CD4-positive, alpha-beta T cell treated with Interleukin-1 beta for 1 hour (primary cell): ENCODE measurements around the gene PLAGL2.
"Not testable (repeated sequence)": the region's sequence is repeated elsewhere in the genome, so short reads cannot be mapped to it uniquely, and the experiment has no call there.

Experiments used
- DNase-seq, 2 donors: peaks; one replicate each; pipeline ENCODE4 v3.0.0-alpha.2; 2020 to 2022

The PLAGL2 gene

DNA sequence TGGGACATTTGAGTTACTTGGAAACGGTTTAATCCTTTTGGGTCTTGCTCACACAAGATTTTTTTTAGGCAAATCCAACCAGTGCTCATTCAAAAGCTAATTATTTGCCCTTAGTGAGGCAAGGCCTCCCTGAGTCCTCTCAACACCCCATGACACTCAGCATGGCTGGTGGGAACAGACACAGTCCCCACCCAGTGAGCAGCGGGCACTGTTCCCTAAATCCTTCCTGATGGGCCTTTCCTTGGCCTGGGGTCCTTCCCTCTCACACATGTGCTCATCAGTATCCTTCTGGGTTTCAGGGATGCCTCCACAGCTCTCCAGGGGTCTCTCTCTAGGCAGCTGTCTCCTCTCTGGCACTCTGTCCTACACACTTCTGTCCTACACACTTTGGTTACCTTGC is 28.0 kb downstream of the PLAGL2 start:
- no peak for DNase-seq

- DNase-seq = not testable (repeated sequence)
Observed at GRCh38 chr20:32177696-32178095, 29.8 kb downstream of the PLAGL2 start.

DNA sequence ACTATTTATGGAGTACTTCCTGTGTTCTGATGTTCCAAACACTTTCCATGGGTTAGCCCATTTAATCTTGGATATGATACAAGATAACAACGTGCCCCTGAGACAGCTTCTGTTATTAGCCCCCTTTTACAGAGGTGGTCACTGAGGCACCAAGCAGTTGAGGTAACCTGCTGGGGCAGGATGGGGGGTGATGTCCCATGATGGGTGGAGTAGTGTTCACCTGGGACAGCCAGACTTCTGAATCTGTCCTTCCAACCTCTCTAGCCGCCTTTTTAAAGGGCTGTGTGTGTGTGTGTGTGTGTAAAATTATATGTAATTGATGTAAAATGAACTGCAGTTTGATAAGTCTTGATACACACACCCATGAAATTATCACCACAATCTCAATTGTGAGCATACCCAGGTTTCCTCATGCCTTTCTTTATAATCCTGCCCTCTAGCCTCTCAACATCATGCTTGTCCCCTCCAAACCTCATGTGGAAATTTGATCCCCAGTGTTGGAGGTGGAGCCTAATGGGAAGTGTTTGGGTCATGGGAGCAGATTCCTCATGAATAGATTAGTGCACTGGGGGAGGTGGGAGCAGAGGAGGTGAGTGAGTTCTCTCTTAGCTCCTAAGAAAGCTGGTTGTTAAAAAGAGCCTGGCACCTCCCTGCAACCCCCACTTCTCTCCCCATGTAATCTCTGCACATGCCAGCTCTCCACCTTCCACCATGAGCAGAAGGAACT is 39.2 kb downstream of the PLAGL2 start:
- DNase-seq = no peak

DNA sequence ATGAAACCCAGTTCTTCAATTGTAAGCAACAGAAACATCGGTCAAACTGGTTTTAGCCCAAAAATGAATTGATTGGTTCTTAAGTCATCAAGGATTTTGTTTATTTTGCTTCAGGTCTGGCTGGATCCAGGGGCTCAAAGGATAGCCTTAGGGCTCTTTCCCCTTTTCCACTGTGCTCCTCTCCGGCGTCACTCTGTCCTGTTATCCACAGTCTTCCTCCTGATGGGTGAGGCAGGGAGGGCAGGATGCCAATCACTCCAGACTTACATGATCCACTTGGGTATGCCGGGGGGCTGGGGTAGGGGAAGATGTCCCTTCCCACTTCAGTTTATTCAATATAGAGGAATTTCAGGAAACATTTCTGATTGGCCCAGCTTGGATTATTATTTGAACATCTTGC is 40.0 kb downstream of the PLAGL2 start:
- no peak for DNase-seq

GRCh38 chr20:32165836-32166545 is 41.6 kb downstream of the PLAGL2 start:
- DNase-seq = no peak

- no peak for DNase-seq
Observed at GRCh38 chr20:32164984-32165735, 42.4 kb downstream of the PLAGL2 start.

DNA sequence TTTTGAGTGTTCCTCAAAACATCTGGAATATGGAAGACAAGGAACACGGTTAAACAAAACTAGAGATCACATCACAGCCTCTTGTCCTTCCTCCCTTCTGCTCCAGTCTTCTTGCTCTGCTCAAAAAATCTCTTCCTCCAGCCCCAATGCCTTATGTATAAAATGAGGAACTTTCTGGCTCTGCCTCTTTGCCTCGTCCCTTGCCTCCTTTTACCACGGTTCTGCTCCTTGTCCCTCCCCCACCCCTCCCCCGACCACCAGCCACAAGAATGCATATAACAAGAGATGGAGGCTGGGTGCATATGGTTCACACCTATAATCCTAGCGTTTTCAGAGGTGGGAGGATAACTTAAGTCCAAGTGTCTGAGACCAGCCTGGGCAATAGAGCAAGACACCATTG is 43.6 kb downstream of the PLAGL2 start:
- no peak for DNase-seq

GRCh38 chr20:32162351-32162750 is 45.2 kb downstream of the PLAGL2 start:
- DNase-seq = no peak

DNA sequence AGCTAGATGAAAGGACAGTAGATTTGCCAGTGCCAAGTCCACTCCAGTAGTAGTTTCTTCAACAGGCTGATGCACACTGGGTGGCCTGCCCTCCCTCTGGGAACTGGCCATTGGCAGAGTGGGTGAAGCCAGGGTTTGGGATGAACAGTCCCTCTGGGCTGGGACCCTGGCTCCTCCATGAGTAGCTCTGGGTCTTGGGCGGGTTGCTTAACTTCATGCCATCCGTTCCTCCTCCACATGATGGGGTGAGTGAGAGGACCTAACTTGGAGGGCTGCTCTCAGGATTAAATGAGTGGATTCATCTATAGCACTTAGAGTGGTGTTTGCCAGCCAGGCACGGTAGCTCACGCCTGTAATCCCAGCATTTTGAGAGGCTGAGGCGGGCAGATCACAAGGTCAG is 47.2 kb downstream of the PLAGL2 start:
- no peak for DNase-seq

DNA sequence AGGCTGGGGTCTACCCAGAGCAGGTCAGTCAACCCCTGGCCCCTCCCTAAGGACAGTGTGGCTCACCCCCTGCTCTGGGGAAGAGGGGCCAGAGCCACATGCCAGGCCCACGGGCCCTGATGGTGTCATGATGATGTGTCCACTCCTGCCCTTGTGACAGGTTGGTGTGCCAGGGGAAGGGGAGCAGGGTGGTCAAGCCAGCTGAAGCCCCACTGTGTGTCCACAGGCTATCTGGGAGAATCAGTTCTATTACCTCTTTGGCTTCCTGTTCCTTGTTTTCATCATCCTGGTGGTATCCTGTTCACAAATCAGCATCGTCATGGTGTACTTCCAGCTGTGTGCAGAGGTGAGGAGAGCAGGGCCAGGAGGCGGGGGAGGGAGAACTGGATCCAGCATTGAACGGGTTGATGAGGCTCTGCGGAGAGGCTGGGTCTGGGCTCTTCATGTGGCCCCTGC is 47.7 kb downstream of the PLAGL2 start:
- DNase-seq = no peak

DNA sequence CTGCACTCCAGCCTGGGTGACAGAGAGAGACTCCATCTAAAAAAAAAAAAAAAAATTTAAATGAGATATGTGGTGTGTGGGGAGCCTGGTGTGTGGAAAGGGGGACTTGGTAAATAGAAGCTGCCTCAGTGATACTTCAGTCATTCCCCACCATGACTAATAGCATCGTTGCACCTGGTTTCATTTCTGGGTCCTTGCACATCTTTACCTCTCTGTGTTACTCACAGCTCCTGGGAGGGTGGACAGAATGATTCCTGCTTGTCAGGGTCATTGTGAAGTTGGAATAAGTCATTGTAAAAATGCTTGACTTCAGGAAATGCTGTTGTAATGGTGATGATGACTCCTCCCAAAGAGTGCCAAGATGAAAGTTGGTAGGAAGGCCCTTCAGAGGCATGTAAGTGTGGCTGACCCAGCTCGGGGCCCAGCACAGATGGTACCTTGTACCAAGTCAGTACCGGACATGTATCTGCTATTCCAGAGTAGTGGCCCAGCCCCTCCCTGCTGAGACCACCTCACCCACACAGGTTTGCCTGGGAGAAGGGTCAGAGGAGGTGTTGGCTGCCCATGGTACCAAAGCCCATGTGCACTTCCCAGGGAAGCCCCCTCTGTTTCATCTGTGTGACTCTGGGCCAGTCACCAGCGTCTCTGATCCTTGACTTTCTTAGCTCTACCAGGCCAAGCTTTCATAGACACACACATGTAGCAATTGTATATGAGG is 48.4 kb downstream of the PLAGL2 start:
- DNase-seq = no peak

DNA sequence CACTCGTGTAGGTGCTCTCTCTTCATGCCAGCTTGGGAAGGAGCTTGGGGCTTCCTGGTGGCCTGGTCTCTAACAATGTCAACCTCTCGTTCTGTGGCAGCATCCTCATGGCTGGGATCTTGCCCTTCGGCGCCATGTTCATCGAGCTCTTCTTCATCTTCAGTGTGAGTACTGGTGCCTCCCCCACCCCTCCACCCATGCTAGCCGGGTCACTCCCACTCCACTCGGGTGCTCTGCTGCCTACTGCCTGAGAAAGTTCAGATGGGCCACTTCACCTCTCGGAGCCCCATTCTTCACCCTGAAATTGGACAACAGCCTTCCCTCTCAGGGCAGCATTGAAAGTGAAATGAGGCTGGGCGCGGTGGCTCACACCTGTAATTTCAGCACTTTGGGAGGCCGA is 49.2 kb downstream of the PLAGL2 start:
- DNase-seq = no peak

- no peak for DNase-seq
Observed at GRCh38 chr20:32157611-32158010, 49.9 kb downstream of the PLAGL2 start.

- DNase-seq = peak; percentile 29 to 87
Observed at GRCh38 chr20:32155017-32155981, 52.2 kb downstream of the PLAGL2 start.

- no peak for DNase-seq
Observed at GRCh38 chr20:32153771-32154170, 53.8 kb downstream of the PLAGL2 start.

GRCh38 chr20:32153156-32153665 is 54.3 kb downstream of the PLAGL2 start:
- no peak for DNase-seq

- no peak for DNase-seq
Observed at GRCh38 chr20:32152421-32153155, 55.0 kb downstream of the PLAGL2 start.

GRCh38 chr20:32150291-32150848 is 57.2 kb downstream of the PLAGL2 start:
- no peak for DNase-seq

DNA sequence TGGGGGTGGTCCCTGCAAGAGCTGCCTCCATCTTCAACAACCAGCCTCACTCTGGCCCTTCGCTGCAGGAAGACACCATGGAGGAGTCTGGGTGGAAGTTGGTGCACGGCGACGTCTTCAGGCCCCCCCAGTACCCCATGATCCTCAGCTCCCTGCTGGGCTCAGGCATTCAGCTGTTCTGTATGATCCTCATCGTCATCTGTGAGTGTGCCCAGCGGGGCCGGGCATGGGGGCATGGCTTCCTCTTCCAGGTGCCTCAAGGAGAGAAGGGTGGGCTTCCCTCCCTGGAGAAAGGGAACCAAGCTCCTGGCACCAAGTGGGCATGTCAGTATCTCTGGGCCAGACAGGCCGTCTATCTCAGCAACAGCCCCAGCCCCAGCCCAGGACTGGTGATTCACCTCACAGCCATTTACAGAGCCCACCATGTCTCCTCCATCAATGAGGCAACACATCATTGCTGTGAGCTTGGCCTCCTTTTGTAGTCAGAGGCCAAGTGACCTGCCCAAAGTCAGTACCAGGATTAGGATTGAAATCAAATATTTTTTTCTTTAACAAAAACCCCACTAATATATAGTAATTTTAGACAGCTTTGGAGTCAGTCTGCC is 57.9 kb downstream of the PLAGL2 start:
- no peak for DNase-seq
